Measurements from ENCODE around the gene ITGA11. TPM values are rescaled to one million over a fixed set of nuclear protein-coding genes. Genes with fewer than 3 reads are reported as not detected.

The ITGA11 gene
- total RNA-seq, 2 donors from 2014 or later = 246 to 360 TPM

- no peak for TF ChIP-seq CTCF (IDR thresholded peaks at IDR 0.05)
- H3K9me3 ChIP-seq = no peaks in the 10 kb centered on the region
- peak overlapping the region; percentile 73 to 95 for H3K27ac ChIP-seq
- H3K36me3 ChIP-seq = peaks cover 3% of the 10 kb centered on the region
- ATAC-seq (ENCODE audit: insufficient number of reproducible peaks, low FRiP score, low read depth) (no peak), DNase-seq (ENCODE audit: low spot score) (no peak)
- no peaks in the 10 kb centered on the region for H3K27me3 ChIP-seq (replicated peaks; ENCODE audit: insufficient read depth)
- peaks cover 38 to 83% of the 10 kb centered on the region in 2 donors for H3K4me1 ChIP-seq (ENCODE audit: control insufficient read depth in 1 of 2, low read depth in 2 of 2)
- no peak overlapping the region for H3K4me3 ChIP-seq
Observed at GRCh38 chr15:68369931-68370767, 61.8 kb downstream of the ITGA11 start.

- H3K27ac ChIP-seq = peak overlapping the region; percentile 95
- DNase-seq (ENCODE audit: low spot score) (no peak), ATAC-seq (ENCODE audit: insufficient number of reproducible peaks, low FRiP score, low read depth) (no peak)
Observed at GRCh38 chr15:68368731-68369435, 63.1 kb downstream of the ITGA11 start.

GRCh38 chr15:68367992-68368391 lies 64.0 kb downstream of the ITGA11 start:
- no peak overlapping the region for H3K4me3 ChIP-seq
- no peak for DNase-seq (ENCODE audit: low spot score)

More at GRCh38 chr15:68368731-68369435, 63.1 kb downstream of the ITGA11 start:
- no peaks in the 10 kb centered on the region for H3K9me3 ChIP-seq
- H3K36me3 ChIP-seq = peaks cover 3% of the 10 kb centered on the region
- peaks cover 43 to 87% of the 10 kb centered on the region in 2 donors for H3K4me1 ChIP-seq (ENCODE audit: control insufficient read depth in 1 of 2, low read depth in 2 of 2)
- H3K27me3 ChIP-seq (replicated peaks; ENCODE audit: insufficient read depth) = no peaks in the 10 kb centered on the region
- no peak overlapping the region for H3K4me3 ChIP-seq
- TF ChIP-seq CTCF (IDR thresholded peaks at IDR 0.05) = no peak

GRCh38 chr15:68367226-68367625 lies 64.7 kb downstream of the ITGA11 start:
- H3K27ac ChIP-seq = peak overlapping the region; percentile 95
- DNase-seq (ENCODE audit: low spot score) = no peak
- H3K27me3 ChIP-seq (replicated peaks; ENCODE audit: insufficient read depth) = no peaks in the 10 kb centered on the region
- H3K9me3 ChIP-seq = no peaks in the 10 kb centered on the region
- no peak overlapping the region for H3K4me3 ChIP-seq
- H3K4me1 ChIP-seq (ENCODE audit: control insufficient read depth in 1 of 2, low read depth in 2 of 2) = peaks cover 50 to 93% of the 10 kb centered on the region in 2 donors
- no peak for TF ChIP-seq CTCF (IDR thresholded peaks at IDR 0.05)
- no peak for ATAC-seq (ENCODE audit: insufficient number of reproducible peaks, low FRiP score, low read depth)
- H3K36me3 ChIP-seq = peaks cover 6% of the 10 kb centered on the region

More at GRCh38 chr15:68367992-68368391, 64.0 kb downstream of the ITGA11 start:
- no peak for TF ChIP-seq CTCF (IDR thresholded peaks at IDR 0.05)
- Histone ChIP-seq H3K36me3 (peaks cover 5% of the 10 kb centered on the region), H3K4me1 (ENCODE audit: control insufficient read depth in 1 of 2, low read depth in 2 of 2) (peaks cover 50 to 95% of the 10 kb centered on the region in 2 donors), H3K27me3 (replicated peaks; ENCODE audit: insufficient read depth) (no peaks in the 10 kb centered on the region), H3K9me3 (no peaks in the 10 kb centered on the region), H3K27ac (peak overlapping the region; percentile 95)
- ATAC-seq (ENCODE audit: insufficient number of reproducible peaks, low FRiP score, low read depth) = no peak

- Histone ChIP-seq H3K36me3 (peaks cover 6% of the 10 kb centered on the region), H3K9me3 (no peaks in the 10 kb centered on the region), H3K27ac (peak overlapping the region; percentile 95), H3K4me3 (no peak overlapping the region), H3K27me3 (replicated peaks; ENCODE audit: insufficient read depth) (no peaks in the 10 kb centered on the region), H3K4me1 (ENCODE audit: control insufficient read depth in 1 of 2, low read depth in 2 of 2) (peaks cover 50 to 88% of the 10 kb centered on the region in 2 donors)
- peak; percentile 64 for DNase-seq (ENCODE audit: low spot score)
- peak; percentile 24 for TF ChIP-seq CTCF (IDR thresholded peaks at IDR 0.05)
- peak; percentile 58 for ATAC-seq (ENCODE audit: insufficient number of reproducible peaks, low FRiP score, low read depth)
Observed at GRCh38 chr15:68366314-68366713, 65.6 kb downstream of the ITGA11 start.
